ENCODE results near the gene PRMT1. TPM values are rescaled to one million over a fixed set of nuclear protein-coding genes. Genes with fewer than 3 reads are reported as not detected.

Gene PRMT1
- total RNA-seq, 1 donor from 2014 or later = 130 TPM

GRCh38 chr19:49665351-49666119 is 11.5 kb upstream of the PRMT1 start, which contains the start of the genes BCL2L12 and IRF3:
BCL2L12 (plus strand) TSS chr19:49665933; CDS start chr19:49666693, 760 bp downstream.
IRF3 (minus strand) TSS chr19:49665857; CDS start chr19:49664838, 1,019 bp downstream.
- intact Hi-C loops (cut with micrococcal nuclease) = no loop called here
- peak; percentile 91 for ATAC-seq
- peak; percentile 98 for DNase-seq

- DNase-seq = no peak
- no peak for ATAC-seq
- intact Hi-C loops (cut with micrococcal nuclease) = no loop called here
Measured at GRCh38 chr19:49666120-49666444, 11.0 kb upstream of the PRMT1 start.

DNA sequence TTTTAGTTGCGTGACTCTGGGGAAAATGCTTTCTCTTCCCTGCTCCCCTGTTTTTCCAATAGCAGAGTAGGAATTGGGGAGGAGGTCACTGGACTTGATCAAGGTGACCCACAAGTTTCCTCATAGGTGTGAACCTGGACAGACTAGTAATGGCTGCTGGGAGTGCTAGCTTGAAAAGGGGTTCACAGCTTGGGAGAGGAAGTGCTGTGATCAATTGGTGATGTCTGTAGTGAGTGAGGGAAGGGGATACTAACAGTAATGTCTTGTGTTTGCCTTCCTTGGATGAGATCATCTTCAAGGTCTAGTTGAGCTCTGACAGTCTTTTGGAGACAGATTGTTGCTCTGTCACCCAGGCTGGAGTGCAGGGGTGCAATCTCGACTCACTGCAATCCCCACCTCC is 9.6 kb upstream of the PRMT1 start:
- no peak for ATAC-seq
- DNase-seq = no peak
- intact Hi-C loops (cut with micrococcal nuclease) = no loop called here

- no peak for DNase-seq
- intact Hi-C loops (cut with micrococcal nuclease) = no loop called here
- ATAC-seq = no peak
Measured at GRCh38 chr19:49669516-49669915, 7.6 kb upstream of the PRMT1 start.

DNA sequence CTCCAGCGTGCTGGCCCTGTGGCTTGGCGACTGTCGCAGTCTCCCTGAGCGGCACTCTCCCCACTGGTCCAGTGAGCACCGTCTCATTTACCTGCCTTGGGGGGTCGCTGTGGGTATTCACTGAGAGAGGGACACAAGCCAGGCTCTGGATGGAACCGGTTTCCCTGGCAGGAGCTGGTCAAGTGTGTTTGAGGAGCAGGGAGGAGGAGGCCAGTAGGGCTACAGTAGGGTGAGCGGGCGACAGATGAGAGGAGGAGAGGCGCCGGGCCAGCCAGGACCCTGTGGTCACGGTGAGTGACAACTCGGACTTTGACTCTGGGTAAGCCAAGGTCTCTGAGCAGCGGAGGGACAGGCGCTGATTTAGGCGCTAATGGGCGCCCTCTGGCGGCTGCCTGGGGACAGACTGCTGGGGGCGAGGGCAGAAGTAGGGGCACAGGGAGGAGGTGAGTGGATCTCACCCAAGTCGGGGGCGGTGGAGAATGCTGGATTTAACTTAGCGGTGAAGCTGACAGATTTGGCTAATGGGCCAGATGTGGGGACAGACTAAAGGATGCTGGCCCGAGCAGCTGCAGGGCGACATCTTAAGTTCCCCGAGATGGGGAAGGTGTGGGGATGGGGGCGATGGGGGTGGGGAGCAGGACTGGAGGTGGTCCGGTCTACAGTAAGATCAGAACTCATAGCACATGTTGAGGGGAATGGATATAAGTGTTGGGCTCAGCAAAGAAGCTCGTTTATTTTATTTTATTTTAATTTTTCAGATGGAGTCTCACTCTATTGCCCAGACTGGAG is 4.7 kb upstream of the PRMT1 start:
- ATAC-seq (no peak), DNase-seq (peak; percentile 85)
- intact Hi-C loops (cut with micrococcal nuclease) = no loop called here

GRCh38 chr19:49676136-49676783 is 811 bp upstream of the PRMT1 start:
- intact Hi-C loops (cut with micrococcal nuclease) = no loop called here
- peak; percentile 84 for DNase-seq

DNA sequence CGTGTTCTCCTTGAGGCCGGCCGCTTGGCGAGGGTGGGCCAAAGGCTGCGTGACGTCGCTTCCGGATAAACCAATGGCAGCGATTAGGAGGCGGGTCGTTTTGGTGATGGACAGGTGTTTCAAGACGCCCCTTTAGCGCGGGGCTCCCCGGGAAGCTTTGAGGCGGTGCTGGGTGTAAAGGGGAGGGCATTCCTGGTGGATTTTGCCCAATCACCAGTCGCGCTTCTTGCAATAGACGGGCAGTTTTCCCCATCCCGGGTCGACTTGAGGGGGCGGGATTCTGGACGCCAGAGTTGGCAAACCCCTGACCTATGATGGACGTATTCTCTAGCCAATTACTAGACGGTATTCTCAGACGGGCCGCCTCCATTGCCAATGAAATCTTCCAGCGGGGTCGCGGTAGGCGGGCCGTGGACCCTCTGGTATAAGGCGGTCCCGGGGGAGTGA is 264 bp upstream of the PRMT1 start:
- intact Hi-C loops (cut with micrococcal nuclease) = no loop called here
- ATAC-seq (peak; percentile 85), DNase-seq (peak; percentile 100)

More at GRCh38 chr19:49676136-49676783, 811 bp upstream of the PRMT1 start:
- ATAC-seq = peak; percentile 54

- ATAC-seq = no peak
- peak; percentile 83 for DNase-seq
- intact Hi-C loops (cut with micrococcal nuclease) = no loop called here
Measured at GRCh38 chr19:49677901-49678674, 1.0 kb downstream of the PRMT1 start.

DNA sequence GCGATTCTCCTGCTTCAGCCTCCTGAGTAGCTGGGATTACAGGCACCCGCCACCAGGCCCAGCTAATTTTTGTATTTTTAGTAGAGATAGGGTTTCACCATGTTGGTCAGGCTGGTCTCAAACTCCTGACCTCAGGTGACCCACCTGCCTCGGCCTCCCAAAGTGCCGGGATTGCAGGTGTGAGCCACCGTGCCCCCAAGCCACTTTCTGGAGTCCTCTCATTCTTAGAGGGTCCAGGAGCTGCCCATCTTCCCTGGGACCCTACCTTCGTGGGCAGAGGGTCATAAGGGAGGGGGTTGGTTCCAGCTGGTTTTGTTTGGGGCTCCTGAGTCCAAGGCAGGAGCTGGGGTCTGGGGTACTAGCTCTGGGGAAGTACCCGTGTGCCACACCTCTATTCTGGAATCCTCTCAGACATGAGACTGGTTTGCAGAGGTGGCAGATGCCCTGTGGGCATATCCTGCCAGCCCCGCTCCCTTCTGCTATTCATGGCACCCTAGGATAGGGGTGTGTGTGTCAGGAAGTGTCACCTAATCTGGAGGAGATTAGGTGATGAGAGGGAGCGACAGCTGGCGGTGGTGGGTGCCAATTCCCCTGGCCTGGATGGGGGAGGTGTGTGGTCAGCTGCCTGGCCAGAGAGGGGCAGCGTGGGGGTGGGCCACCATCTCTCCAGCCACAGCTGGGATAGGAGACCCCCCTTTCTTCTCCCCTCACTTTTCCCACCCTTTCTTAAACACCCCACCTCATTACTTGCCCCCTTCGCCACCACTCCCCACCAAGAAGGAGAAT is 2.1 kb downstream of the PRMT1 start:
- ATAC-seq (no peak), DNase-seq (no peak)
- intact Hi-C loops (cut with micrococcal nuclease) = no loop called here

GRCh38 chr19:49679771-49680413 is 2.8 kb downstream of the PRMT1 start:
- ATAC-seq = no peak
- intact Hi-C loops (cut with micrococcal nuclease) = no loop called here
- peak; percentile 30 for DNase-seq

DNA sequence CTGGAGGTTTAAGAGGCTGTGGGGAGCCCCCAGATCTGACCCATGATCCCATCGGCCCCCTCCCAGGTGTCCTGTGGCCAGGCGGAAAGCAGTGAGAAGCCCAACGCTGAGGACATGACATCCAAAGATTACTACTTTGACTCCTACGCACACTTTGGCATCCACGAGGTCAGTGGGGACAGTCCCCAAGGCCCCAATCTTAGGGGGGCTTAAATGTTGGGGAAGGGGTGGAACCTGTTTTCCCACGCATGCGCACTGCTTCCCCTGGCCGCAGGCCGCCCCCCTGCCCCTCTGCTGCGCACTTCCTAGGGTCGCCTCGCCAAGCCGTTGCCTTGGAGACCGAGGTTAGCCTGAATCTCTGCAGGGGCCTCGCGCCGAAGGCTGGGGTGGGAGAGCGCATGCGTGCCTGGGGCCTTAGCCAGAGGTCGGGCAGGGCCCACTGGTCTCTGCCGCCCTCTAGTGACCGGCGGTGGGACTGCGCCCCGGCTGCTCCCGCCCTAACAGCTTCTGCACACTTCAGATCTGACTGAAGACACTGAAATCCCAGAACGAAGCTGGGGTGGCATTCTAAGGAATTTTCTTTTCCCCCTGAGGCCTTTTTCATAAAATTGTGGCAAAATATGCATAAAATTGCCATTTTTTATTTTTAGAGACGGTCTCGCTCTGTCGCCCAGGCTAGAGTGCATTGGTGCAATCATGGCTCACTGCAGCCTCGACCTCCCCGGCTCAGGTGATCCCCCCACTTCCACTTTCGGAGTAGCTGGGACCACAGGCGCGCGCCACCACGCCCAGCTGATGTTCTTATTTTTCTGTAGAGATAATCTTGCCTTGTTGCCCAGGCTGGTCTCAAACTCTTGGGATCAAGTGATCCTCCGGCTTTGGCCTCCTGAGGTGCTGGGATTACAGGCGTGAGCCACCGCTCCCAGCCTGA is 3.6 kb downstream of the PRMT1 start:
- ATAC-seq (peak; percentile 4), DNase-seq (peak; percentile 95)
- intact Hi-C loops (cut with micrococcal nuclease) = no loop called here

DNA sequence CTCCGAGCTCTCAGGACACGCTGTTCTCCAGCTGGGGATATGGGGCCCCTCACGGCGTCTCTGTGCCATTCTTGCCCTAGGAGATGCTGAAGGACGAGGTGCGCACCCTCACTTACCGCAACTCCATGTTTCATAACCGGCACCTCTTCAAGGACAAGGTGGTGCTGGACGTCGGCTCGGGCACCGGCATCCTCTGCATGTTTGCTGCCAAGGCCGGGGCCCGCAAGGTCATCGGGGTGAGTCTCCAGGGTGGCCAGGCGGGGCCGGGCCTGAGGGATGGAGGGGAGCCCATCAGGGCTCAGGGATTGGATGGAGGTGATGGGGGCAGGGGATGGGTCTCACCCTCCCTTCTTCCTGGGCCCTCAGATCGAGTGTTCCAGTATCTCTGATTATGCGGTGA is 4.8 kb downstream of the PRMT1 start:
- DNase-seq = no peak
- intact Hi-C loops (cut with micrococcal nuclease) = no loop called here
- ATAC-seq = no peak

DNA sequence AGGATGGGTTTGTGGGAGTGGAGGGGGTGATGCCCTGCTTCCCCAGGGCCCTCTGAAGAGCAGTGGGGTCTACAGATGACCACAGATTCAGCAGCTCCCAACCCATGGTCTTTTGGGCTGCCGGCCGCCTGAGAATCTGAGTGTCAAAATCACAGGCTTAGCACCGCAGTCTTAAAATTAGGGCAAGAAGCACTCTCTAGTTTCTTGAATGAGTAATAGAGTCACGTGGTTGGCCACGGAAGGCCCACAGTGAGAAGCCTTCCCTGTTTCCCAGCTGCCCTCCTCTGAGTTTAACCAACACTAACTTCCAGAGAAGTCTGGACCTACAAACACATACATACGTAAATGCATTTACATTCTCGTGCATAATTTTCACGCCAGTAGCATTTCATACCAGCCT is 5.2 kb downstream of the PRMT1 start:
- intact Hi-C loops (cut with micrococcal nuclease) = no loop called here
- peak; percentile 13 for DNase-seq
- no peak for ATAC-seq

DNA sequence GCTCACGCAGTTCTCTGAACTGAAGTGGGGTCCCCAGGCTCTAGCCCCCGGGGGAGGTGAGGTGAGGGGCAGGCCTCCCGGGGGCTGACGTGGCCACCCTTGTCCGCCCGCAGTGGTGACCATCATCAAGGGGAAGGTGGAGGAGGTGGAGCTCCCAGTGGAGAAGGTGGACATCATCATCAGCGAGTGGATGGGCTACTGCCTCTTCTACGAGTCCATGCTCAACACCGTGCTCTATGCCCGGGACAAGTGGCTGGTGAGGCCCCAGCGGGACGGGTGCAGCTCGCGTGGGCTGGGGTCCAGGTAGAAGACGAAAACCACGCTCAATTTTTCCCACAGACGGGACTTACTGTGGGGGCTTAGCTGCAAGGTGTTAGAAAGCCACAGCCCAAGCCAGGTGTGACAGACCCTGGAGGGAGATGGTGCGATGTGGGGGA is 6.8 kb downstream of the PRMT1 start:
- intact Hi-C loops (cut with micrococcal nuclease) = no loop called here
- DNase-seq = no peak
- no peak for ATAC-seq

- DNase-seq (no peak), ATAC-seq (no peak)
- intact Hi-C loops (cut with micrococcal nuclease) = no loop called here
Measured at GRCh38 chr19:49684251-49684982, 7.3 kb downstream of the PRMT1 start.

DNA sequence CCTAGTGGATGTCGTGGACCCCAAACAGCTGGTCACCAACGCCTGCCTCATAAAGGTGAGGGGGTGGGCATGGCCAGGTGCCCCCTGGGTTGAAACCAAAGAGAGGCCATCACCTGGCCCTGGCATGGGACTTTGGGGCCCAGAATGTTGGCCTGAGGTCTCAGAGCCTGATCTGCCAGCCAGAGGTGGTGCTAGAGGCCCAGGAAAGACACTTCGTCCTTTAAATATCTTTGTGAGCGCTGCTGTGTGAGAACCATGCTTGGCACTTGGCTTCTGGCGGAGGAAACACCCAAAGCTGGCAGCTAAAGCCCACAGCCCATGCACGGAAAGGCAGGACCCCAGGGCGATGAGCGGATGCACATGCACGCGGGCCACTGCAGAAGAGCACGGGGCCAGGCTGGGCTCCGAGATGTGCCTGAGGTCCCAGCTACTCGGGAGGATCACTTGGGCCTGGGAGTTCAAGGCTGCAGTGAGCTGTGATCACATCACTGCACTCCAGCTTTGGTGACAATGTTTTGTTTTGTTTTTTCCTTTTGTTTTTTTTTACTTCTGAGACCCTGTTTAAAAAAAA is 8.0 kb downstream of the PRMT1 start:
- intact Hi-C loops (cut with micrococcal nuclease) = no loop called here
- DNase-seq = no peak
- ATAC-seq = no peak
